K562 (cell line): ENCODE measurements around the gene KLF17. TPM values are rescaled to one million over a fixed set of nuclear protein-coding genes. Genes with fewer than 3 reads are reported as not detected.
A peak's percentile ranks its signal among the peaks of the same experiment; 100 is the strongest.

Experiments used
- ATAC-seq: fragments of 200-7000 bp; cut with Tn5 transposase; 3 replicates; pipeline ENCODE4 v1.9.1; 2020; ENCODE audit warnings: moderate library complexity
- BruUV-seq: library from RNA; stranded (reverse); fragments of 400-500 nt; replicated peaks from 2 replicates; lab custom pipeline; 2021; lab: Mats Ljungman, UMichigan
- CTCF ChIA-PET: fragments of 300-600 bp; formaldehyde crosslinking; extraction: SDS; loops from one replicate; lab custom pipeline; 2021; ENCODE audit warnings: low intra/inter-chr PET ratio; lab: Yijun Ruan, JAX
- POLR2A ChIA-PET: fragments of 300-600, 350-650 bp; sonication (Branson Sonifier 250); formaldehyde crosslinking; extraction: SDS; loops from one replicate; lab custom pipeline; 2021; ENCODE audit warnings: antibody characterized with exemption, inconsistent platforms; lab: Yijun Ruan, JAX
- DNase-seq, 4 experiments: peaks; one replicate each; pipeline versions ENCODE4 v3.0.0 to v3.0.0-alpha.2; 2011 to 2018; ENCODE audit warnings: low spot score in 3 of 4, mixed read lengths in 3 of 4; ENCODE audit errors: extremely low read depth in 1 of 4
- FAIRE-seq: peaks from 2 replicates; lab custom pipeline; 2011; peaks lifted over from hg19 to GRCh38; lab: Jason Lieb, UNC
- H2AFZ ChIP-seq: 2 replicates; pipeline ENCODE4 v1.6.0; 2011; ENCODE audit warnings: low read depth, low read length, control low read depth, inconsistent platforms
- H3K27ac ChIP-seq: fragments of 200-600 bp; 3 replicates; pipeline ENCODE4 v1.8.0; 2011; ENCODE audit warnings: low read depth, mild to moderate bottlenecking, control low read depth, inconsistent platforms, low read length, moderate library complexity, mixed read lengths; ENCODE audit errors: extremely low read depth
- H3K27me3 ChIP-seq, 2 experiments: fragments of 300-600 bp in 1 of 2; 2 replicates in 1 of 2; 3 replicates in 1 of 2; pipeline versions ENCODE4 v1.6.0 to v1.8.0; 2011; ENCODE audit warnings: inconsistent platforms in 2 of 2, low read length in 2 of 2, mild to moderate bottlenecking in 1 of 2, mixed read lengths in 1 of 2, moderate library complexity in 1 of 2; ENCODE audit not compliant: control insufficient read depth in 2 of 2, insufficient read depth in 2 of 2
- H3K36me3 ChIP-seq: fragments of 300-600 bp; 3 replicates; pipeline ENCODE4 v1.8.0; 2011; ENCODE audit warnings: mild to moderate bottlenecking, low read length, inconsistent platforms; ENCODE audit not compliant: control insufficient read depth, insufficient read depth
- H3K4me1 ChIP-seq, 2 experiments: fragments of 200-600 bp in 1 of 2; replicated peaks in 1 of 2; 2 replicates in 1 of 2; 3 replicates in 1 of 2; pipeline versions ENCODE4 v1.5.1 to v1.8.0; 2011; ENCODE audit warnings: inconsistent platforms in 2 of 2, low read length in 2 of 2, mild to moderate bottlenecking in 1 of 2, mixed read lengths in 1 of 2, moderate library complexity in 1 of 2; ENCODE audit not compliant: control insufficient read depth in 2 of 2, insufficient read depth in 2 of 2
- H3K4me2 ChIP-seq: 2 replicates; pipeline ENCODE4 v1.6.1; 2011; ENCODE audit warnings: low read length, control low read depth, inconsistent platforms, mixed read lengths; ENCODE audit not compliant: insufficient read depth
- H3K4me3 ChIP-seq: fragments of 200-600 bp; sonication (generic), shearing (Covaris generic); 2 replicates; pipeline ENCODE4 v1.5.1; 2016; ENCODE audit warnings: control low read depth, inconsistent platforms
- H3K79me2 ChIP-seq: fragments of 200-600 bp; 3 replicates; pipeline ENCODE4 v1.8.0; 2011; ENCODE audit warnings: low read length, inconsistent platforms; ENCODE audit not compliant: control insufficient read depth, insufficient read depth
- H3K9ac ChIP-seq, 2 experiments: 2 replicates each; pipeline versions ENCODE4 v1.6.0 to v1.6.1; 2011; ENCODE audit warnings: low read depth in 2 of 2, low read length in 2 of 2, control low read depth in 1 of 2, inconsistent platforms in 1 of 2, mild to moderate bottlenecking in 1 of 2, mixed read lengths in 1 of 2; ENCODE audit not compliant: insufficient read depth in 1 of 2
- H3K9me1 ChIP-seq: one replicate; pipeline ENCODE4 v1.6.0; 2011; ENCODE audit warnings: inconsistent platforms, mild to moderate bottlenecking, low read length, moderate library complexity; ENCODE audit not compliant: control insufficient read depth, insufficient read depth
- H3K9me3 ChIP-seq: replicated peaks from 2 replicates; pipeline ENCODE4 v1.5.1; 2011; ENCODE audit warnings: low read depth, low read length, inconsistent platforms; ENCODE audit not compliant: control insufficient read depth, insufficient read depth
- H4K20me1 ChIP-seq: replicated peaks from 2 replicates; pipeline ENCODE4 v1.6.1; 2011; ENCODE audit warnings: low read length, inconsistent platforms, mixed read lengths; ENCODE audit not compliant: control insufficient read depth, insufficient read depth
- C11orf30 ChIP-seq: fragments of 450-650 bp; IDR thresholded peaks from 2 replicates; pipeline ENCODE4 v1.6.1; 2016; ENCODE audit warnings: low read depth, mild to moderate bottlenecking
- CEBPB ChIP-seq: fragments of 450-650 bp; IDR thresholded peaks from 2 replicates; pipeline ENCODE4 v1.6.1; 2016; ENCODE audit warnings: missing genetic modification characterization, missing compliant biosample characterization
- HNRNPL ChIP-seq: fragments of 200-400 bp; formaldehyde crosslinking; IDR thresholded peaks from 2 replicates; pipeline ENCODE4 v1.6.1; 2017; ENCODE audit warnings: low read depth, mild to moderate bottlenecking, low read length
- MAFG ChIP-seq: fragments of 450-650 bp; conservative IDR thresholded peaks from 2 replicates; pipeline ENCODE4 v1.6.1; 2016; ENCODE audit warnings: missing genetic modification characterization, missing compliant biosample characterization
- OTX1 ChIP-seq: fragments of 450-650 bp; formaldehyde crosslinking; IDR thresholded peaks from 2 replicates; pipeline ENCODE4 v1.4.0; 2022; ENCODE audit warnings: mild to moderate bottlenecking
- REST ChIP-seq, 2 experiments: fragments of 450-650 bp; formaldehyde crosslinking in 1 of 2; IDR thresholded peaks; 2 replicates each; pipeline versions ENCODE4 v1.4.0 to v1.6.1; 2014 to 2020; ENCODE audit warnings: mild to moderate bottlenecking in 2 of 2, borderline replicate concordance in 1 of 2, low read depth in 1 of 2
- TRIM24 ChIP-seq, 2 experiments: fragments of 450-650 bp; IDR thresholded peaks; 2 replicates each; pipeline ENCODE4 v1.6.1; 2016
- ZNF316 ChIP-seq: fragments of 450-650 bp; IDR thresholded peaks from 2 replicates; pipeline ENCODE4 v1.6.1; 2016
- ZNF384 ChIP-seq: IDR thresholded peaks from 2 replicates; pipeline ENCODE4 v1.6.1; 2012; ENCODE audit warnings: low read depth, low read length, improper control_type of control experiment
- WGBS: fragments of 100-300 bp; shearing (Covaris generic); methylation state at CpG from one replicate; pipeline ENCODE4 v1.1.6; 2016; ENCODE audit warnings: low coverage, mixed read lengths; ENCODE audit not compliant: insufficient coverage; ENCODE audit errors: missing lambda C conversion rate; 5-methylcytosine and 5-hydroxymethylcytosine counted together
- in situ Hi-C: fragments of 300-500 bp; cut with MboI; formaldehyde crosslinking; loops from 4 replicates; pipeline ENCODE4 v1.15.0; 2018; ENCODE audit warnings: inconsistent platforms, mixed read lengths
- intact Hi-C: fragments of 100-400 bp; cut with micrococcal nuclease; formaldehyde crosslinking; loops from 2 replicates; pipeline ENCODE4 v1.14.2; 2022
- polyA plus RNA-seq, 8 experiments: library from polyadenylated mRNA; depleted of rRNA in 4 of 8; stranded (reverse) in 5 of 8; unstranded in 3 of 8; fragments of >200 nt; fragmentation: Nextera tagmentation in 2 of 8; fragmentation: Illumina TruSeq in 1 of 8; extraction: Ambion mirVana in 2 of 8; extraction: Trizol in 1 of 8; gene quantifications; 2 replicates each; pipeline versions ENCODE4 v1.2.1 to v1.2.3, GENCODE V29; 2011 to 2014; ENCODE audit warnings: inconsistent platforms in 1 of 8, missing spikeins in 1 of 8
- total RNA-seq, 7 experiments: library from RNA; depleted of rRNA in 6 of 7; stranded (reverse); fragments of >200 nt in 6 of 7; fragmentation: Illumina TruSeq in 2 of 7; extraction: Trizol in 2 of 7; gene quantifications; 2 replicates each; pipeline versions ENCODE4 v1.2.1 to v1.2.3, GENCODE V29; 2011 to 2021; ENCODE audit warnings: low replicate concordance in 1 of 7

Gene KLF17
- total and polyA plus RNA-seq, 9 of the 15 experiments (the other 6 are each of a cell fraction or from before 2014, with no cell fraction given), result 0.01 to 0.24 (median 0.13) TPM; not detected in 6

DNA sequence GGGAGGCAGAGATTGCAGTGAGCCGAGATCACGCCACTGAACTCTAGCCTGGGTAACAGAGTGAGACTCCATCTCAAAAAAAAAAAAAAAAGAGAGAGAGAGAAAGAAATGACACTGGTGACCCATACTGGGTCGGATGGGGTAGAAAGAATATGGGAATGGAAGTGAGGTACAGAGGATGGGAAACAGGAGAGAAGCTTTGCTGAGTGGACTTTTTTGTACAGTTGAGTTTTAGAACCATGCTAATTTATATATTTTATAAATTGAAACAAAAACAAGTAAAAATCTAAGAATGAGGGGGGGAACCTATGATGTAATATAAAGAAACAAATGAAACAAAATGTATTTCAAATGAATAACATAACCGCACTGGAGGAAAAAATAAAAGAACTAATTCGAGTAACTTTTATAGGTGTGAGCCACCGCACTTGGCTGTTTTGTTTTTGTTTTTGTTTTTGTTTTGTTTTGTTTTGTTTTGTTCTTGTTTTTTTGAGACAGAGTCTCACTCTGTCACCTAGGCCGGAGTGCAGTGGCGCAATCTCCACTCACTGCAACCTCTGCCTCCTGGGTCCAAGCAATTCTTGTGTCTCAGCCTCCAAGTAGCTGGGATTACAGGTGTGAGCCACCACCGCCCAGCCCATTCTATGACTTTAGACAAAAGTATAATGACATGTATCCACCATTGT, 18.3 kb upstream of the KLF17 start:
- Histone ChIP-seq H3K4me3 (no peak overlapping the region), H4K20me1 (no peaks in the 10 kb centered on the region), H3K9me1 (no peaks in the 10 kb centered on the region), H2AFZ (no peak overlapping the region), H3K9me3 (peaks cover 4% of the 10 kb centered on the region), H3K9ac (no peak overlapping the region), H3K27me3 (peaks cover 3 to 17% of the 10 kb centered on the region in 2 experiments; a peak in 4 of 5 replicates), H3K36me3 (no peaks in the 10 kb centered on the region), H3K4me2 (no peak overlapping the region), H3K4me1 (peaks cover 4 to 12% of the 10 kb centered on the region in 2 experiments; a peak in 3 of 5 replicates), H3K27ac (no peak overlapping the region), H3K79me2 (no peaks in the 10 kb centered on the region)
- ATAC-seq, result peak; percentile 21; the same call in 1 of the 3 replicates
- intact Hi-C loops, result no loop called here
- FAIRE-seq, result no peak
- CTCF ChIA-PET, result no interaction called here
- in situ Hi-C loops, result no loop called here
- BruUV-seq, result no TSS peak
- 0 out of 2 replicates have a peak, but pooled peaks have one; percentile 39 for TF ChIP-seq ZNF384
- TF ChIP-seq C11orf30, result peak; percentile 50; the same call in 1 of the 2 replicates
- TF ChIP-seq MAFG (tag), result peak; percentile 29; the same call in 1 of the 2 replicates
- TF ChIP-seq OTX1, result no peak
- no peak for TF ChIP-seq REST (IDR thresholded peaks at IDR 0.05; ENCODE audit: borderline replicate concordance)
- no peak for TF ChIP-seq REST (CRISPR knock-in tag; IDR thresholded peaks at IDR 0.05; ENCODE audit: low read depth)
- peak; percentile 74 for TF ChIP-seq CEBPB (tag)
- TF ChIP-seq TRIM24 (IDR thresholded peaks at IDR 0.05), result peak in 1 of 2 experiments; percentile 54; a peak in 2 of 4 replicates
- peak; percentile 73 for TF ChIP-seq ZNF316
- TF ChIP-seq HNRNPL, result no peak
- POLR2A ChIA-PET, result interaction anchor here (0.6 kb wide), 1 partner anchor 176 kb away, joined by 3 read pairs; no protein-coding TSS in a partner anchor
- DNase-seq, result no peak
- WGBS, result 44% methylated on average over 9 of the region's 9 CpGs
